Esophagus squamous epithelium (tissue), 4 donors: ENCODE data around the gene NHSL2.

ENCODE experiments used
- POLR2A ChIP-seq, 4 donors: fragments of 450-650 bp; IDR thresholded peaks; one replicate each; pipeline ENCODE4 v1.6.1; 2017; ENCODE audit warnings: antibody characterized with exemption in 4 of 4, mild to moderate bottlenecking in 4 of 4, moderate library complexity in 3 of 4
- TF ChIP-seq, protein P1 (sequence below), 6 experiments: fragments of 450-650 bp in 4 of 6; fragments of 200-600 bp in 2 of 6; sonication (generic) in 2 of 6; IDR thresholded peaks; one replicate each; pipeline ENCODE4 v1.5.1; 2016 to 2019; ENCODE audit warnings: antibody characterized with exemption in 6 of 6, mild to moderate bottlenecking in 4 of 6, moderate library complexity in 4 of 6

DNA sequence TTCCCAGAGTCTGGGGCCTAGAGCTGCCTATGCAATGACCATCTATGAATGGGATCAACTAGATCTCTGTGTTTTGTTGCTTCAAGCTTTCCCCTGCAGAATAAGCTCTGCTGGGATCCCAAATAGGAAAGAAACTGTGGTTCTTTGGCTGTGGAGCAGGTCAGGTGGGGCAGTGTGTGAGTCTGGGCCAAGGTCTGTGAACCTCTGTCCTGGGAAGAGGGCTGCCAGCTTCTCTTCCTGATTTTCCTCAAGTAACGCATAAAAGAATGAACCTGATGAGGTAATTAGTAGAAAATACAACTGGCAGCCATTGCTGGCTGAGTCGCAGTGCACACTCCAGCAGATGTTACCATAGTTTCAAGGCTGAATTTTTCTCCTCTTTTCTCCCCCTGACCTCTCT lies 266.3 kb downstream of the NHSL2 start:
- TF ChIP-seq, protein P1, sequence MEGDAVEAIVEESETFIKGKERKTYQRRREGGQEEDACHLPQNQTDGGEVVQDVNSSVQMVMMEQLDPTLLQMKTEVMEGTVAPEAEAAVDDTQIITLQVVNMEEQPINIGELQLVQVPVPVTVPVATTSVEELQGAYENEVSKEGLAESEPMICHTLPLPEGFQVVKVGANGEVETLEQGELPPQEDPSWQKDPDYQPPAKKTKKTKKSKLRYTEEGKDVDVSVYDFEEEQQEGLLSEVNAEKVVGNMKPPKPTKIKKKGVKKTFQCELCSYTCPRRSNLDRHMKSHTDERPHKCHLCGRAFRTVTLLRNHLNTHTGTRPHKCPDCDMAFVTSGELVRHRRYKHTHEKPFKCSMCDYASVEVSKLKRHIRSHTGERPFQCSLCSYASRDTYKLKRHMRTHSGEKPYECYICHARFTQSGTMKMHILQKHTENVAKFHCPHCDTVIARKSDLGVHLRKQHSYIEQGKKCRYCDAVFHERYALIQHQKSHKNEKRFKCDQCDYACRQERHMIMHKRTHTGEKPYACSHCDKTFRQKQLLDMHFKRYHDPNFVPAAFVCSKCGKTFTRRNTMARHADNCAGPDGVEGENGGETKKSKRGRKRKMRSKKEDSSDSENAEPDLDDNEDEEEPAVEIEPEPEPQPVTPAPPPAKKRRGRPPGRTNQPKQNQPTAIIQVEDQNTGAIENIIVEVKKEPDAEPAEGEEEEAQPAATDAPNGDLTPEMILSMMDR (IDR thresholded peaks at IDR 0.05): no peak
- TF ChIP-seq POLR2A (IDR thresholded peaks at IDR 0.05): no peak
